RWPE1 (cell line): ENCODE results near the gene KCTD3.
A peak's percentile ranks its signal among the peaks of the same experiment; 100 is the strongest.

Experiments used
- CTCF ChIA-PET: fragments of 350-600 bp; sonication (Branson Sonifier 250); formaldehyde crosslinking; extraction: SDS; loops from one replicate; lab custom pipeline; 2021; lab: Yijun Ruan, JAX
- POLR2A ChIA-PET: fragments of 400-600 bp; formaldehyde crosslinking; extraction: SDS; loops from one replicate; lab custom pipeline; 2020; ENCODE audit warnings: antibody characterized with exemption; ENCODE audit not compliant: low non-redundant PET; lab: Yijun Ruan, JAX
- DNase-seq: peaks from one replicate; pipeline ENCODE4 v3.0.0; 2012; ENCODE audit warnings: low spot score
- H3K27ac ChIP-seq: fragments of 450-650 bp; 2 replicates; pipeline ENCODE4 v1.5.1; 2017
- CTCF ChIP-seq: fragments of 450-650 bp; conservative IDR thresholded peaks from 2 replicates; pipeline ENCODE4 v1.5.1; 2017; ENCODE audit warnings: low read depth, mild to moderate bottlenecking

Gene KCTD3

GRCh38 chr1:215600867-215601266 is 33.8 kb downstream of the KCTD3 start:
- POLR2A ChIA-PET = no interaction called here
- CTCF ChIA-PET = no interaction called here

DNA sequence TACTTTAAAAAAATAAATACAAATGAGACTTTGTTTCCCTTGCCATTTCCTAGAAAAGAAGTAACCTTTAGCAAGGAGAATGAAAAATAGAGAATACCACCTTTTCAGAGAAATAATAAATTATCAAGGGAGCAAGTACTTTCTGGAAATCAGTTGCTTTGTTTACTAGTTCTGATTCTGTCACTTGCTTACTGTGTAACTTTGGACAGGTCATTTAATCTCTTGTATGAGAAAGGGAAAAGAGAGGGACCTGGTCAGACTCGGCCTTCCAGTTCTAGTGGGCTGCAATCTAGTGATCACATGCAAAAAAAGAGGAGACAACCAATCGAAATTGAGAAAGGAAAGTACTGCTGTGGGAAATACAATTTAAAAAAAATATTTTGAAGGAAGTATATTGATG is 34.2 kb downstream of the KCTD3 start:
- ChIA-PET POLR2A (no interaction called here), CTCF (no interaction called here)
- TF ChIP-seq CTCF = no peak
- no peak overlapping the region for H3K27ac ChIP-seq
- DNase-seq = no peak

More at GRCh38 chr1:215600867-215601266, 33.8 kb downstream of the KCTD3 start:
- H3K27ac ChIP-seq = no peak overlapping the region
- DNase-seq = no peak
- no peak for TF ChIP-seq CTCF

DNA sequence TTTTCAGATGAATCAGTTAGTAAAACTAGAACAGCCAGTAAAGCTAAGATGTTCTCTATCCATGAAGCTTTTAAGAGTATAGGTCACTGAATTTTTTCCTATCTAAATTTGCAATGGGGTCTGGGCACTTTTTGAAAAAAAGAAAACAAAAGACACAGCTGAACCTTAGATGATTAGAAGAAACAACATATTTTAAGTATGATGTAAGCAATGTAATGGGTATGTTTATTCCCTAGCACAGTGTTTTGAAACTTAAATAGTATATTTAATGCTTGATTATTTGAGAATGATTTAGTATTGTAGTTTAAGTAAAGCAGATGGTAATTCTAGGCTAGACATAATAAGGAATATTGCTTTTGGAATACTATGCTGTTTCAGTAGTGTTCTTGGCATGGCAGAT is 36.2 kb downstream of the KCTD3 start:
- DNase-seq = no peak
- H3K27ac ChIP-seq = no peak overlapping the region
- CTCF ChIA-PET = interaction anchor here (0.6 kb wide), 1 partner anchor 794 kb away, joined by 4 read pairs; no protein-coding TSS in a partner anchor
- no peak for TF ChIP-seq CTCF
- POLR2A ChIA-PET = no interaction called here

- POLR2A ChIA-PET = no interaction called here
- no peak for TF ChIP-seq CTCF
- no peak overlapping the region for H3K27ac ChIP-seq
- CTCF ChIA-PET = no interaction called here
- DNase-seq = no peak
Observed at GRCh38 chr1:215605011-215605621, 38.0 kb downstream of the KCTD3 start.

- CTCF ChIA-PET = no interaction called here
- no peak for TF ChIP-seq CTCF
- H3K27ac ChIP-seq = no peak overlapping the region
- POLR2A ChIA-PET = no interaction called here
- DNase-seq = no peak
Observed at GRCh38 chr1:215606036-215606435, 38.9 kb downstream of the KCTD3 start.

- ChIA-PET CTCF (no interaction called here), POLR2A (no interaction called here)
- TF ChIP-seq CTCF = peak; percentile 73
- DNase-seq = peak; percentile 17
- no peak overlapping the region for H3K27ac ChIP-seq
Observed at GRCh38 chr1:215606564-215607168, 39.6 kb downstream of the KCTD3 start.
